ENCODE measurements around the gene TRIM7. TPM values are rescaled to one million over a fixed set of nuclear protein-coding genes. Genes with fewer than 3 reads are reported as not detected.
A peak's percentile ranks its signal among the peaks of the same experiment; 100 is the strongest.
"Not testable (repeated sequence)": the region's sequence is repeated elsewhere in the genome, so short reads cannot be mapped to it uniquely, and the experiment has no call there.

TRIM7 gene
- total RNA-seq, 2 donors from 2014 or later, result 1.3 TPM; not detected in 1

DNA sequence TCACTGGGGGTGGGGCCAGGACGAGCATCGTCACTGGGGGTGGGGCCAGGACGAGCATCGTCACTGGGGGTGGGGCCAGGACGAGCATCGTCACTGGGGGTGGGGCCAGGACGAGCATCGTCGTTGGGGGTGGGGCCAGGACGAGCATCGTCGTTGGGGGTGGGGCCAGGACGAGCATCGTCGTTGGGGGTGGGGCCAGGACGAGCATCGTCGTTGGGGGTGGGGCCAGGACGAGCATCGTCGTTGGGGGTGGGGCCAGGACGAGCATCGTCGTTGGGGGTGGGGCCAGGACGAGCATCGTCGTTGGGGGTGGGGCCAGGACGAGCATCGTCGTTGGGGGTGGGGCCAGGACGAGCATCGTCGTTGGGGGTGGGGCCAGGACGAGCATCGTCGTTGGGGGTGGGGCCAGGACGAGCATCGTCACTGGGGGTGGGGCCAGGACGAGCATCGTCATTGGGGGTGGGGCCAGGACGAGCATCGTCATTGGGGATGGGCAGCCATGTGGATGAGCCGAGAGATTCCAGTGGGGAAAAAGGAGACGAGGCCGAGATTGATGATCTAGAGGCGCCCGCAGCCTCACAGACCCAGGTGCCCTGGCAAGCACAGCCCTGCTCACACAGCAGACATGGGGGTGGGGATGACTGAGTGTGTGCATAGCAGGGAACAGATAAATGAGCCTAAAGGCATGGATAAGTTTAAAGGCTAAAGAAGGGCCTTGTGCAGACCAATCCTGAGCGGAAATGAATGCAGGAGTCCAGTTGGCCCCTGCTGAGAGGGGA lies 44.1 kb downstream of the TRIM7 start:
- not testable (repeated sequence) for H3K9me3 Mint-ChIP-seq; H3K36me3 Mint-ChIP-seq; DNase-seq (ENCODE audit: low spot score)
- Mint-ChIP-seq H3K27me3 (peaks cover 10 to 16% of the 10 kb centered on the region in 2 donors), H3K4me3 (peak overlapping the region; percentile 80), H3K27ac (peak overlapping the region in 1 of 2 donors; percentile 64), H3K4me1 (ENCODE audit: low read depth in 2 of 2) (peaks cover 17 to 24% of the 10 kb centered on the region in 2 donors)
- ATAC-seq, result peak in 1 of 2 donors; percentile 66

DNA sequence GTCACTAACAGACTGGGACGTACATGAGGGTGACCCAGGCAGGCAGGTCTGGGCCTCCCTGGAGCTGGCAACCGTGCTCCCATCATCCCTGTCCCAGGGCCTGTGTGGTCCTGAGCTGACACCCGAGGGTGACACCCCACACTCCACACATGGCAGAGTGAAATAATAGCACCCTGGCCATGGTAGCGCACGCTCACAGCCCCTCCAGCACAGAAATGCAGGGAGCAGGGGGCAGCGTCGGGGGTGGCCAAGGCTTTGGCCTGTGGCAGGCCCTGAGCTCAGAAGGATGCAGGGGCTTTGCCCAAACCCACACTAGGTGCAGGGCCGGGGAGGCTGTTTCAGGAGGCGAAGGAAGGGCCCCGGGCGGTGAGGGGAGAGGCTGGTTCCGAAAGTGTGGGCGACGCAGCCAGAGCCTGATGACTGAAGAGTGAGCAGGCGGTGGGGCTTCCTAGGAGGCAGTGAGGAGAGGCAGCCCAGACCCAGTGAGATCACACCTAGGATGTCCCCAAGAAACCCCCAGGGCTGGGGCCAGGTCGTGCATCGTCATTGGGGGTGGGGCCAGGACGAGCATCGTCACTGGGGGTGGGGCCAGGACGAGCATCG lies 44.7 kb downstream of the TRIM7 start:
- Mint-ChIP-seq H3K9me3 (no peaks in the 10 kb centered on the region), H3K4me1 (ENCODE audit: low read depth in 2 of 2) (peaks cover 20% of the 10 kb centered on the region in 2 donors)
- peak; percentile 87 to 91 for ATAC-seq

DNA sequence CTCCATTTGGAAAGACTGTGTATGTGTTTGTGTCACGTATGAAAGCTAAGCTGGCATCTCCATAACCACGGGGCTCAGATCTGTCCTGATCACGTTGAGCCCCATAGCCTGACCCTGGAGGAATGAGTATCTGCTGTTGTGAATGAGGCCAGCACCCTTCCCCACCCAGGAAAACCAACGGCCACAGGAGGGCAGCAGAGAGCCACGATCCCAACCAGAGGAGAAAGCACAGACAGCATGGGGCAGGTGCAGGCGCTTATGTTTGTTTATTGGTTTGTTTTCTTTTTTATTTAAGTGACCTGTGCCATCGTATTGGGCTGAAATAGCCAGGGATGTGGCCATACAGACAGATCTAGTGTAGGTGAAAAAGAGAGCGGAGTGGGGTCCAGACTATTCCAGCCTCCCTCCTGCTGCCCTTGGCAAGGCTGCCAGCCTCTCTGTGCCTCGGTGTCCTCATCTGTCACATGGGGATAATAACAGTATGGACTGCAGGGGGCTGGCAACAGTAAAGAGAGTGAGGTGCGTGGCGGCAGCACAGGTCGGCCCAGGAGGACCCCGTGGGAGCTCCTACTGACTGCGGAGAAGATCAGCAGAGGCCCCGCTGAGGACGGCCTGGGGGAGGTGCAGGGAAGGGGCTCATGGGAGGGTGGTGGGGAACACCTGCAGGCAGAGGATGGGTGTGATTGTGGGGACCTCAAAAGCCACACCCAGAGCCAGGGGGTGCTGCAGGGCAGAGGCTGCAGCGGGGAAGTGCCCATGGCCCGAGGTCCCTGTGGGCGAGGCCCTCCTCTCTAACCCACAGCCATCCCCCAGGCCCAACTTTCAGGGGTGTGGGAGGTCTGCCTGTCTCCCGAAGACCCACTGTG lies 45.5 kb downstream of the TRIM7 start:
- ATAC-seq (peak; percentile 78 to 79), DNase-seq (ENCODE audit: low spot score) (peak; percentile 84)
- Mint-ChIP-seq H3K36me3 (no peaks in the 10 kb centered on the region), H3K4me3 (peak overlapping the region; percentile 80), H3K27me3 (peaks cover 5 to 7% of the 10 kb centered on the region in 2 donors), H3K27ac (peak overlapping the region; percentile 58 to 94), H3K9me3 (peaks cover 4% of the 10 kb centered on the region), H3K4me1 (ENCODE audit: low read depth in 2 of 2) (peaks cover 22 to 26% of the 10 kb centered on the region in 2 donors)

More for the DNA sequence above, 44.7 kb downstream of the TRIM7 start:
- peak overlapping the region; percentile 80 for H3K4me3 Mint-ChIP-seq
- H3K36me3 Mint-ChIP-seq, result no peaks in the 10 kb centered on the region
- H3K27me3 Mint-ChIP-seq, result peaks cover 6 to 9% of the 10 kb centered on the region in 2 donors
- H3K27ac Mint-ChIP-seq, result peak overlapping the region; percentile 51 to 76
- DNase-seq (ENCODE audit: low spot score), result peak; percentile 80

DNA sequence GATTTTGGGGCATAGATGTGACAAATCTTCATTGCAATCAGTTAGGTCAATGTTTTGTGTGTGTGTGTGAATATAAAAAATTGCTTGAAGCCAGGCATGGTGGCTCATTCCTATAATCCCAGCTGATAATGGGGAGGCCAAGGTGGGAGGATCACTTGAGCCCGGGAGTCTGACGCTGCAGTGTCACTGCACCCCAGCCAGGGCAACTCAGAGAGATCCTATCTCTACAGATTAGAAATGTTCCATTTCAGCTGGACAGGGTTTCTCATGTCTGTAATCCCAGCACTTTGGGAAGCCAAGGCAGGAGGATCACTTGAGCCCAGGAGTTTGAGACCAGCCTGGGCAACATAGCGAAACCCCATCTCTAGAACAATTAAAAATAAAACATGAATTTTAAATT lies 46.1 kb downstream of the TRIM7 start:
- no peak for ATAC-seq
- no peak for DNase-seq (ENCODE audit: low spot score)
- Mint-ChIP-seq H3K4me3 (no peak overlapping the region), H3K9me3 (peaks cover 4% of the 10 kb centered on the region), H3K4me1 (ENCODE audit: low read depth in 2 of 2) (peaks cover 23 to 28% of the 10 kb centered on the region in 2 donors), H3K27me3 (peaks cover 5% of the 10 kb centered on the region in 2 donors), H3K27ac (peak overlapping the region; percentile 58 to 94), H3K36me3 (no peaks in the 10 kb centered on the region)

DNA sequence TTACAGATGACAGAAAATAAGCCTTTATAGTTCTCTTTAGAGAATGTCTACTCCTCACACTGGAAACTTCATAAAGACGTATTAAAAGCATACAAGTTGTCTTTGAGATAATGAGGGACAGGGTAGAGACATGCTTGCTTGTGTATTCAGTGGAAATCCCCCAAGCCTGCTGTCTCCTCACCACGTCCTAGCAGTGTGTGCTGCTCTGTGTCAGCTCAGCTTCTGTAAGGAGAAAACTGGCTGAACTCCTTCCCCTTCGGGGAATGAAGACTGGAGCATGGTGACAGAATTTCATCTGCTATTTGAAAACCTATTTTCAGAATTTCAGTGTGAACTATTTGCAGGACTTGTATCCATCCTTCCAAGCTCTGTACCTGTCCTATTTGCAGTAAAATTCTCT lies 48.2 kb downstream of the TRIM7 start:
- Mint-ChIP-seq H3K4me1 (ENCODE audit: low read depth in 2 of 2) (peaks cover 21 to 26% of the 10 kb centered on the region in 2 donors), H3K9me3 (peaks cover 4% of the 10 kb centered on the region), H3K4me3 (no peak overlapping the region), H3K36me3 (no peaks in the 10 kb centered on the region), H3K27ac (no peak overlapping the region), H3K27me3 (peaks cover 0 to 10% of the 10 kb centered on the region in 2 donors)
- DNase-seq (ENCODE audit: low spot score), result no peak
- peak in 1 of 2 donors; percentile 42 for ATAC-seq

DNA sequence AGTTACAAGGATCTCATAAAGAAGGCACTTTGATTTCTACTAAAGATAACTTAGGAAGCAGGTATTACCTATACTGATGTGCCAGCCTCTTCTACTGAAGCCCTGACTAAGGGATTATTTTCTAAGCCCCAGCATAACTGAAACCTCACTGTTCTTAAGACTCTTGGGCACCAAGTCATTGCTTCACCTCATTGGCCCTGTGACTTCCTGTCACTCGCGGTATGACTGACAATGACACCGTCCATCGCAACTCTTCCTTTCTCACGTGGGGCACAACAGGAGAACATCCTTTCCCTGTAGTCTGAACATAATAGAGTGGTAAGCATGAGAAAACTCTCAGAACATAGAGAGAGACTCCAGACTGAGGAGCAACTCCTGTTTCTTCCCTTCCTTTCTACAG lies 51.2 kb downstream of the TRIM7 start:
- peak; percentile 74 to 87 for ATAC-seq

DNA sequence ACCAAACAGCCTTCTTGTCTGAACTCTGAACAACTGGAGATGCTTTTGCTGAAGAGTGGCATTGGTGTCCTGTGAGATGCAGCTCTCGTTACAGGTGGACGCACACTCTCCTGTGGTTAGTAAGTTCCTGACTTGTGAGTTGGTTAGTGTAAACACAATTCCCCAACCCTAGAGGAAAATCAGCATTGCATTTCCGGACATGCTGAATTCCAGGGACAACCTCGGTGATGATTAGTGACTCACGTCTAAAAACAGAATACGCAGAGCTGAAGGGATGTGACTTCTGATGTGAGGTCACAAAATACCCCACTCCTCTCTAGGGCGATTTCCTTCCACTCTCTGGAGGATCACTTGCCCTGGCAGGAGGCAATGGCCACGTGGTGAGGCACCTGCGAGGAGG lies 52.6 kb downstream of the TRIM7 start:
- no peak for ATAC-seq
- no peaks in the 10 kb centered on the region for H3K36me3 Mint-ChIP-seq
- H3K27me3 Mint-ChIP-seq, result peaks cover 30 to 33% of the 10 kb centered on the region in 2 donors
- H3K4me3 Mint-ChIP-seq, result no peak overlapping the region
- peaks cover 4% of the 10 kb centered on the region for H3K9me3 Mint-ChIP-seq
- H3K27ac Mint-ChIP-seq, result no peak overlapping the region
- DNase-seq (ENCODE audit: low spot score), result no peak
- peaks cover 8 to 15% of the 10 kb centered on the region in 2 donors for H3K4me1 Mint-ChIP-seq (ENCODE audit: low read depth in 2 of 2)

More for the DNA sequence above, 51.2 kb downstream of the TRIM7 start:
- H3K27me3 Mint-ChIP-seq, result peaks cover 21 to 26% of the 10 kb centered on the region in 2 donors
- no peak for DNase-seq (ENCODE audit: low spot score)
- peak overlapping the region; percentile 24 for H3K4me3 Mint-ChIP-seq
- H3K36me3 Mint-ChIP-seq, result no peaks in the 10 kb centered on the region
- peaks cover 4% of the 10 kb centered on the region for H3K9me3 Mint-ChIP-seq
- H3K27ac Mint-ChIP-seq, result no peak overlapping the region
- peaks cover 8 to 15% of the 10 kb centered on the region in 2 donors for H3K4me1 Mint-ChIP-seq (ENCODE audit: low read depth in 2 of 2)

DNA sequence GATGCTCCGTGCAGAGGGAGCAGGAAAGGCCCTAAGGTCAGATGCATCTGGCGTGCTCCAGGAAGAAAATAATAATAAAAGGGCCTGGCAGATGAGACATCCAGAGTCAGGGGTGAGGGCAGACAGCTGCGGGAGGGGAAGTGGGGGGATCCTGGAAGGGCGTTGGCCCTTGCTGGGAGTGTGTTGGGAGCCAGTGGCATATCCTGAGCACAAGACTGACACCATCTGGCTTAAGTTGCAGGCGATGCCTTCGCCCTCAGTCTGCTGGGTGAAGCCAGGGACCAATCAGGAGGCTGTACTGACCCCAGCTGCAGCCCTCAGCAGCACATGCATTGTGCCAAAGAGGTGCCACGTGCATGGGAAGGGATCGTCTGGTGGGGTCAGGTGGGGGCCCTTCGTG lies 53.9 kb downstream of the TRIM7 start:
- Mint-ChIP-seq H3K4me1 (ENCODE audit: low read depth in 2 of 2) (peaks cover 8 to 15% of the 10 kb centered on the region in 2 donors), H3K9me3 (peaks cover 4% of the 10 kb centered on the region), H3K36me3 (no peaks in the 10 kb centered on the region), H3K27ac (no peak overlapping the region), H3K4me3 (no peak overlapping the region), H3K27me3 (peaks cover 35 to 41% of the 10 kb centered on the region in 2 donors)
- ATAC-seq (no peak), DNase-seq (ENCODE audit: low spot score) (no peak)

DNA sequence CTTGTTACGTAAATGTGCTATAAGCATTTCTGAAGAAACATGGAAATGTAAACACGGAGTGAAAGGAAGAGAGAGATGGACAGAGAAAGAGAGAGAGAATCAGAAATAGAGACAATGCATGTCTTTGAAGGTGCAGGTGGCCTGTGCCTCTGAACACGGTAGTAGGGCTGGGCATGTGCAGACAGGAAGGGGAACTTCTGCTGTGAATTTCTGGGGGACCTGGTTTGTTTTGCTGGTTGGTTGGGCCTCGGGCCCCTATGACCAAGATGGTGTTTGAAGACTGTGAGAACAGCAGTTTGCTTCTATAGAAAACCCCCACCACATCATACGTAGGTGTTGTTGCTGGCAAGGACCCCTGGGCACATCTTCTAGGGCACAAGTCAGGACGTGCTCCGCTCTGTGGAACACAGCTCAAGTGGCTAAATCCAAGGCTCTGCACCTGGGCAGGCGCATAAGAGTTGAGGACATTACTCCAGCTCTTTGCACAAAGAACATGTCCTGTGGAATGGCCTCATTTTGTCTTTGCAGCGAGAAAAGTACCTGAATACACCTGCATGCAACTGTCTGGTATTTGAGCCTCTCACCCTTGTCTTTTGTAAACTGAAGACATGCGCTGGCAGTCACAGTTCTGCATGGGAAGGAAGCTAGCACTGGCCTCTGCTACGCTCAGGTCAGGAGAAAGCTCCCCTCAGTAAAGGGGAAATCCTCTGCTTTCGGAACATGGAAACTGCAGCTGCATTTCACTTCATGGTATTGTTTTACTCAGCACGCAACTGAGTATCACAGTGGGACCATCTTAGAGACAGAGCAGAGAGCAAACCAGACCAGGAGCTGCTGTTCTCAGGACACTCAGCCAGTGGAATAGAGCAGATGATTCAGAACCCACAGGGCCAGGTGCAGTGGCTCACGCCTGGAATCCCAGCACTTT lies 54.9 kb downstream of the TRIM7 start:
- Mint-ChIP-seq H3K9me3 (peaks cover 3% of the 10 kb centered on the region), H3K4me3 (no peak overlapping the region), H3K4me1 (ENCODE audit: low read depth in 2 of 2) (peaks cover 8 to 10% of the 10 kb centered on the region in 2 donors), H3K27me3 (peaks cover 36 to 41% of the 10 kb centered on the region in 2 donors), H3K36me3 (no peaks in the 10 kb centered on the region), H3K27ac (no peak overlapping the region)
- no peak for ATAC-seq
- no peak for DNase-seq (ENCODE audit: low spot score)

DNA sequence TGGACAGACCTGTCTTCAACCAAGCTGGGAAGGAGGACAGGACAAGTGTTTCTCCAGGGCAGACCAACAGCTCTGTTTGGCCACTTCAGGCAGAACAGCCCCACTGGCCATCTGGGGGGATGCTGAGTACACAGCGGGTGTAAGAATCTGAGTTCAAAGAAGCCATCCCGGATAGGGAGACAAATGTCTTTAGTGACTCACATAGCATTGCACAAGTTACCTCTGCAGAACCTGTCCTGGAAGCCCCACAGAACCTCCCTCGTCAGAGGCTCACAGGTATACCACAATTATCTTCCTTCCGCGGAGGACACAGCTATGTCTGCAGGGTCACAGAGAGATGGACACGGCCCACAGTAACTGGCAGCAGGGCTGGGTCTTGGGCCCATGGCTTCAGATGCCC lies 55.6 kb downstream of the TRIM7 start:
- Mint-ChIP-seq H3K27ac (no peak overlapping the region), H3K27me3 (peaks cover 38 to 41% of the 10 kb centered on the region in 2 donors), H3K4me3 (no peak overlapping the region), H3K36me3 (no peaks in the 10 kb centered on the region), H3K9me3 (no peaks in the 10 kb centered on the region), H3K4me1 (ENCODE audit: low read depth in 2 of 2) (peaks cover 5 to 6% of the 10 kb centered on the region in 2 donors)
- no peak for DNase-seq (ENCODE audit: low spot score)
- ATAC-seq, result no peak

DNA sequence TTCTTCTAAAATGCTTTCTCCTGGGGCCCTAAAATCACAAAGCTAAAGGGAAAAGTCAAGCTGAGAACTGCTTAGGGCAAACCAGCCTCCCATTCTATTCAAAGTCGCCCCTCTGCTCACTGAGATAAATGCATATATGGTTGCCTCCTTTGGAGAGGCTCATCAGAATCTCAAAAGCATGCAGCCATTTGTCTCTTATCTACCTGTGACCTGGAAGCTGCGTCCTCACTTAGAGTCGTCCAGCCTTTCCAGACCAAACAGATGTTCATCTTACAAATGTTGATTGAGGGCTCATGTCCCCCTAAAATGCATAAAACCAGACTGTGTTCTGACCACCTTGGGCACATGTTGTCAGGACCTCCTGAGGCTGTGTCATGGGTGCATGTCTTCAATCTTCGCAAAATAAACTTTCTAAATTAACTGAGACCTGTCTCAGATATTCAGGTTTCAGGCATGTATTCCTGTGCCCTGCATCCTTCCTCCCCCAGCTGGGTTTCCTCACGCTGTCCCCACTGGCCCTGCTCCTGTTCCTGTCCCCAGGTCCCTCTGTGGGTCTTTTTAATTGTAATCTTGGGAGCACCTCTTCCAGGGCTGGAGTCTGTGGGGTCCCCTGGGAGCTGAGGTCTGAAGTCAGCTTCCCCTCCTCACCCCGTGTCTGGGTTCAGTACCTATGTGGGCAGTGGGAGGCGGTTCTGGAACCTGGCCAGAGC lies 57.9 kb downstream of the TRIM7 start, which contains the start of gene OR2V2:
Gene OR2V2, plus strand, starts transcription at position 660 of the 710 bp plus-strand sequence. CDS start 7,357 bp downstream, outside the sequence.
- not testable (repeated sequence) for H3K36me3 Mint-ChIP-seq; H3K27ac Mint-ChIP-seq; H3K4me1 Mint-ChIP-seq (ENCODE audit: low read depth in 2 of 2); DNase-seq (ENCODE audit: low spot score); H3K9me3 Mint-ChIP-seq; ATAC-seq; H3K4me3 Mint-ChIP-seq
- H3K27me3 Mint-ChIP-seq, result peaks cover 44 to 55% of the 10 kb centered on the region in 2 donors

DNA sequence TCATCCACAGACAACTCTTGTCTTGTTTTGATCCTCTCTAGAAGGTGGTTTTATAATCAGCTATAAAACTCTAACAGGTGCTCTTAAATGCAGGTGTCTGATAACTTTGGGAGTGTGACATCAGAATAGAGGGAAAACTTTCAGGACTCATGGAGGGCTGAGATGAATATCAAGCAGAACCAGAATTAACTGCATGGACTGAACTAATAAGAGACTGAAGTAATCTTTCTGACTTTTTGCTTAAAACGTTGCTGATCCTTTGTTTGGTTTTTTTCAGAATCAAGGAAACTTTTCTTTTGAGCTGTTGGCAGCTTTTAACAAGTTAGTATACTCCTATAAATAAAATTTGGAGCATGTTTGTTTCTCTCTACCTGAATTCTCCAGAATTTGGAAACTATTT lies 59.9 kb downstream of the TRIM7 start:
- ATAC-seq (no peak), DNase-seq (ENCODE audit: low spot score) (no peak)
- Mint-ChIP-seq H3K36me3 (no peaks in the 10 kb centered on the region), H3K27me3 (peaks cover 43 to 56% of the 10 kb centered on the region in 2 donors), H3K4me3 (no peak overlapping the region), H3K9me3 (no peaks in the 10 kb centered on the region), H3K4me1 (ENCODE audit: low read depth in 2 of 2) (no peaks in the 10 kb centered on the region), H3K27ac (no peak overlapping the region)
